GM23248 (cell line): ENCODE measurements around the gene ZNF804B. TPM values are rescaled to one million over a fixed set of nuclear protein-coding genes. Genes with fewer than 3 reads are reported as not detected.

Source experiments
- DNase-seq: peaks from one replicate; pipeline ENCODE4 v3.0.0-alpha.2; 2015
- H2AFZ ChIP-seq: fragments of 200-600 bp; sonication (generic); 2 replicates; pipeline ENCODE4 v1.6.1; 2016; ENCODE audit warnings: antibody characterized with exemption
- H3F3A ChIP-seq: fragments of 200-600 bp; sonication (generic); 2 replicates; pipeline ENCODE4 v1.6.1; 2016; ENCODE audit warnings: mild to moderate bottlenecking, antibody characterized with exemption, mixed run types; ENCODE audit not compliant: insufficient read depth
- H3K27ac ChIP-seq: fragments of 200-600 bp; sonication (generic); 2 replicates; pipeline ENCODE4 v1.5.1; 2016; ENCODE audit warnings: mild to moderate bottlenecking
- H3K27me3 ChIP-seq: fragments of 200-600 bp; sonication (generic); replicated peaks from 2 replicates; pipeline ENCODE4 v1.6.1; 2016; ENCODE audit warnings: mild to moderate bottlenecking; ENCODE audit not compliant: insufficient read depth
- H3K36me3 ChIP-seq: fragments of 200-600 bp; sonication (generic); 2 replicates; pipeline ENCODE4 v1.6.1; 2016; ENCODE audit warnings: low read depth, mild to moderate bottlenecking
- H3K4me1 ChIP-seq: fragments of 200-600 bp; sonication (generic); 2 replicates; pipeline ENCODE4 v1.6.1; 2016; ENCODE audit warnings: mild to moderate bottlenecking; ENCODE audit not compliant: insufficient read depth
- H3K4me2 ChIP-seq: fragments of 200-600 bp; sonication (generic); one replicate; pipeline ENCODE4 v1.6.1; 2016; ENCODE audit warnings: mild to moderate bottlenecking; ENCODE audit not compliant: unreplicated experiment
- H3K4me3 ChIP-seq: fragments of 200-600 bp; sonication (generic); 2 replicates; pipeline ENCODE4 v1.5.1; 2016; ENCODE audit warnings: mild to moderate bottlenecking
- H3K79me2 ChIP-seq: fragments of 200-600 bp; sonication (generic); 2 replicates; pipeline ENCODE4 v1.6.1; 2016; ENCODE audit warnings: mild to moderate bottlenecking; ENCODE audit not compliant: insufficient read depth
- H3K9ac ChIP-seq: fragments of 200-600 bp; sonication (generic); 2 replicates; pipeline ENCODE4 v1.6.1; 2016; ENCODE audit warnings: mild to moderate bottlenecking
- H3K9me2 ChIP-seq: fragments of 200-600 bp; sonication (generic); 2 replicates; pipeline ENCODE4 v1.6.1; 2016; ENCODE audit warnings: mixed run types, mild to moderate bottlenecking, moderate library complexity; ENCODE audit not compliant: insufficient read depth
- H3K9me3 ChIP-seq: fragments of 200-600 bp; sonication (generic); one replicate; pipeline ENCODE4 v1.6.1; 2017; ENCODE audit warnings: low read depth
- H4K20me1 ChIP-seq: fragments of 200-600 bp; sonication (generic); 2 replicates; pipeline ENCODE4 v1.6.0; 2016; ENCODE audit not compliant: insufficient read depth
- EZH2 ChIP-seq: fragments of 200-600 bp; sonication (generic); IDR thresholded peaks from 2 replicates; pipeline ENCODE4 v1.6.1; 2018; ENCODE audit warnings: antibody characterized with exemption, mild to moderate bottlenecking; ENCODE audit not compliant: insufficient read depth, poor library complexity, severe bottlenecking
- EZH2phosphoT487 ChIP-seq: fragments of 200-600 bp; sonication (generic); IDR thresholded peaks from 2 replicates; pipeline ENCODE4 v1.6.1; 2018; ENCODE audit warnings: antibody characterized with exemption, moderate library complexity, mild to moderate bottlenecking, low read depth; ENCODE audit not compliant: insufficient read depth
- WGBS, 2 experiments: methylation state at CpG; one replicate each; pipeline ENCODE4 v1.1.6; 2015 to 2017; ENCODE audit warnings: low lambda C conversion rate in 2 of 2, low coverage in 1 of 2; ENCODE audit errors: missing lambda C conversion rate in 2 of 2; 5-methylcytosine and 5-hydroxymethylcytosine counted together
- in situ Hi-C: fragments of 300-500 bp; cut with MboI; formaldehyde crosslinking; loops from 2 replicates; pipeline ENCODE4 v1.15.0; 2020
- polyA plus RNA-seq: library from polyadenylated mRNA; unstranded; fragments of >200 nt; fragmentation: Nextera tagmentation; extraction: Ambion mirVana; gene quantifications from 2 replicates; pipeline ENCODE4 v1.2.1, GENCODE V29; 2016
- total RNA-seq: library from RNA; depleted of rRNA; stranded (reverse); fragments of >200 nt; shearing (Covaris generic); gene quantifications from 2 replicates; pipeline ENCODE4 v1.2.3, GENCODE V29; 2014

Gene ZNF804B
- total and polyA plus RNA-seq, 2 experiments from 2014 or later = not detected

DNA sequence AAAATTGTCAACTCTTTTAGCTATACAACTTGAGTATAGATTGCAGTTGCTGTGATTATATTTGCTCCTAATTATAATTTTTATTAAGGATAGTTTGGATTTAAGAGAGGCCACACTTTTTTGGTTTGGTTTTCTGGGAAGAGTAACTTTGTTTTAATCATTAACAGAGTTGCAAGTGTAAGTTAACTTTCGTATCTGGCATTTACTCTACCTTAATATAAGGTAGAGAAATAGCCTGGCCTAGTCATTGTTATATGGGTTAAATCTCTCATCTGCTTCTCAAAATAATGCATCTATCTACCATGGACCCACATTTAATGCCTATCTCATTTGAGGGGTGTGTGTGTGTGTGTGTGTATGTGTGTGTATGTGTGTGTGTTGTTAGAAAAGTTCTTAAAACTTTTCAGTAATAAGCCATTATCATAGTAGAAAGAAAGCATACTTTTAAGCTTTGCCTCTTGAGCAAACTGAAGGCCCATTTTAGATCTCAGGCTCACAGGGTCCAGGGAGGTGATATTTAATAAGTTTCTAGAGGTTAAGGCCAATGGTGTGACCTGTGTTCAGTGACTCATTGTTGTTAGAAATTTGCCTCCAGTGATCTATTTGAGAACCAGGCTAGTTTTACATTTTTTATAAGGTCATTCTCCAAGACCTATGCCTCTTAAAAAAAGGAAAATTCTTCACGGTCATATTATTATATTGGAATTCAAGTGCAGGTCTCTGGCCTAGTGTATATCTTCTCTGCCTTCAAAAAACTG is 47.0 kb downstream of the ZNF804B start:
- in situ Hi-C loops = no loop called here
- Histone ChIP-seq H3K9ac (no peak overlapping the region), H3K27me3 (no peaks in the 10 kb centered on the region), H2AFZ (no peak overlapping the region), H3K9me3 (no peaks in the 10 kb centered on the region), H3K4me2 (no peak overlapping the region), H3K4me3 (no peak overlapping the region), H3F3A (no peaks in the 10 kb centered on the region), H4K20me1 (no peaks in the 10 kb centered on the region), H3K36me3 (no peaks in the 10 kb centered on the region), H3K4me1 (no peaks in the 10 kb centered on the region), H3K27ac (no peak overlapping the region), H3K9me2 (no peaks in the 10 kb centered on the region), H3K79me2 (no peaks in the 10 kb centered on the region)
- TF ChIP-seq EZH2 (no peak), EZH2phosphoT487 (no peak)
- WGBS, 2 experiments = 34 to 43% methylated on average over 2 of the region's 2 CpGs
- no peak for DNase-seq

DNA sequence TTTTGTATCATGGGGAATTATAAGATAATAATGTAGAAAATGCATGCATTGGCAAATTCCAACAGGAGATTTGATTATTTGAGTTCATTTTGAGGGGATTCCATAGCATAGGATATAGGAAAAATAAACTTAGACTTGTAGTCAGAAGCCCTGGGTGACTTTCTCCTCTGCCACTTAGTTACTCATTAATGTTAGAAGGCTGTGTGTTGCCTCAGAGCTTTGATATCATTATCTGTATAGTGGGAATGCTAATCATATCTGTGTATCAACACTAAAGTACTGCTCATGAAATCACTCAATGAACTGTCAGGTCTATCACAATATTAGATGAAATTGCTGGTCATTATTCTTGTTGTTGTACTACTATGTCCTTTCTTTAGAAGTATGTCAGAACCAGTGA is 59.1 kb downstream of the ZNF804B start:
- Histone ChIP-seq H3K4me1 (no peaks in the 10 kb centered on the region), H3K4me2 (no peak overlapping the region), H3K27ac (no peak overlapping the region), H3K9ac (no peak overlapping the region), H3K36me3 (no peaks in the 10 kb centered on the region), H3K9me2 (no peaks in the 10 kb centered on the region), H3K4me3 (no peak overlapping the region), H3K9me3 (no peaks in the 10 kb centered on the region), H2AFZ (no peak overlapping the region), H3K79me2 (no peaks in the 10 kb centered on the region), H3F3A (no peaks in the 10 kb centered on the region), H3K27me3 (no peaks in the 10 kb centered on the region), H4K20me1 (no peaks in the 10 kb centered on the region)
- DNase-seq = no peak
- TF ChIP-seq EZH2phosphoT487 (no peak), EZH2 (no peak)
- in situ Hi-C loops = no loop called here

DNA sequence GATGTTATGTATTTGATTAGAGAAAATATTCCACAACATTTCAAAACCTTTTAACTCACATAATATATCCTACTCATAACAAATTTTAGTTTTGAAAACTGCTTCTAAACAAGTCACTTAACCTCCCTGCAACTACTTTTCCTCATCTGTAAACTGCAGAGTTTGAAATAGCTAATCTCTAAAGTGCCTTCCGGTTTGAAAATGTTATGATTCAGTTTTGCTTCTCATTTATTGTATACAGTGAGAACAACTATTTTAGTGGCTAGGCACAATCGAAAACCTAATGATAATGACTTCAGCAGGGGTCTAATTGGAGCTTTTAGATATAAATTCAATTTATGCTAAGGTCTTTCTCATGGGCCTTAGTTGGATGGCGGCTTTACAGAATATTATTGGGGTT is 66.7 kb downstream of the ZNF804B start:
- no peaks in the 10 kb centered on the region for H3K79me2 ChIP-seq
- H3K9ac ChIP-seq = no peak overlapping the region
- no peak overlapping the region for H2AFZ ChIP-seq
- H3K27me3 ChIP-seq = no peaks in the 10 kb centered on the region
- no peak overlapping the region for H3K4me3 ChIP-seq
- WGBS, 2 experiments = 24 to 29% methylated on average over 3 of the region's 3 CpGs
- no peaks in the 10 kb centered on the region for H3K9me2 ChIP-seq
- no peak for TF ChIP-seq EZH2phosphoT487
- TF ChIP-seq EZH2 = no peak
- no peaks in the 10 kb centered on the region for H3K4me1 ChIP-seq
- no peaks in the 10 kb centered on the region for H3K36me3 ChIP-seq
- DNase-seq = no peak
- H3K9me3 ChIP-seq = no peaks in the 10 kb centered on the region
- H4K20me1 ChIP-seq = no peaks in the 10 kb centered on the region
- no peaks in the 10 kb centered on the region for H3F3A ChIP-seq
- H3K27ac ChIP-seq = no peak overlapping the region
- H3K4me2 ChIP-seq = no peak overlapping the region
- in situ Hi-C loops = no loop called here

DNA sequence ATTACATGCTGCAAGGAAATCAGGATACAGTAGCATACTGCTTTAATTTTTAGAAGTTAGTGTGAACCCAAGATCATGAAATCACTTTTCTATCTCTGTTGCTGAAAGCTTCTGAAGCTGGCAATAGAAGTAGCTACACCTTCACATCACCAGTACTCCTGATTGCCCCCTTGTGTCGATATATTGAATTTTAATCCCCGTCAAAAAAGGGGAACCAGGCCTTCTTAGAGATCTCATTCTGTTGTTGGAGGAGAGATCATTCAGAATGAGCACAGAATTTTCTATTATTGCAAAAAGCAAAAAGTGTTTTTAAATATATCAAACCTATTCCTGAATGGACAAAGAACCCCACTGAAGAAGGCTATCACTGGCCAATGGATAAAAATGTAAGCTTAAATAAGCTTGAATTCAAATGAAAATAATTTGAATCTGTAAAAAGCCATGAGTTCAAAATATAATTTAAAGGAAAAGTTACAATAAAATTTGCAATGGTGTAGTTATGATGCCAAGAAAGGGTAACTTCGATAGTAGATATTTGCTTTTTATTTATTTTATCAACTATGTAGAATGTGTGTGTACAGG is 75.7 kb downstream of the ZNF804B start:
- in situ Hi-C loops = no loop called here
- DNase-seq = peak; percentile 45
- no peaks in the 10 kb centered on the region for H3K27me3 ChIP-seq
- no peak overlapping the region for H3K27ac ChIP-seq
- TF ChIP-seq EZH2phosphoT487 (no peak), EZH2 (no peak)
- H4K20me1 ChIP-seq = no peaks in the 10 kb centered on the region
- 15 to 19% methylated on average over 3 of the region's 3 CpGs for WGBS, 2 experiments
- no peaks in the 10 kb centered on the region for H3K79me2 ChIP-seq
- H3K9ac ChIP-seq = no peak overlapping the region
- no peak overlapping the region for H3K4me3 ChIP-seq
- no peaks in the 10 kb centered on the region for H3F3A ChIP-seq
- no peaks in the 10 kb centered on the region for H3K4me1 ChIP-seq
- H3K9me2 ChIP-seq = no peaks in the 10 kb centered on the region
- no peak overlapping the region for H2AFZ ChIP-seq
- H3K9me3 ChIP-seq = no peaks in the 10 kb centered on the region
- no peaks in the 10 kb centered on the region for H3K36me3 ChIP-seq
- no peak overlapping the region for H3K4me2 ChIP-seq
